Measurements from ENCODE around the gene EME1.

EME1 gene

DNA sequence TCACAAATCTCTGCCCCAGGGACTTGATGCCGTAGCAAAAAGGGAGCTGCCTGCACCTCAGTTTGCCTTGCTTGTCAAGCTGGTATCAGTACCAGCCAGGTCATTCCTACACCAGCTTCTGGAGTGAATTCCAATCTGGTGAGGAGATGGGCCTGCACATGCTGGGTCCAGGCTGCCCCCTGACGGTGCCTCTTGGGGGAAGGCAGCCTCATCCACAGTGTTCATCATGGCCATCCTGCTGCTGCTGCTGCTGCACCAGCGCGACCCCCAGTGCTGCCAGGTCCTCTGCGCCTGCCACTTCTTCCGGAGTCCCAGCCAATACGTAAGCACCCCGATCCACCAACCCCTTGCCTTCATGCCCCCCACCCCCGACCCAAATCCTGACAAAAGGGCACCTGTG is 8.3 kb upstream of the EME1 start:
- Histone ChIP-seq H3K4me3 (replicated peaks; ENCODE audit: insufficient read depth, low read length) (no peak overlapping the region), H3K27ac (replicated peaks) (no peak overlapping the region), H3K27me3 (ENCODE audit: insufficient read depth, poor library complexity, severe bottlenecking) (no peaks in the 10 kb centered on the region)
- TF ChIP-seq, protein P1, sequence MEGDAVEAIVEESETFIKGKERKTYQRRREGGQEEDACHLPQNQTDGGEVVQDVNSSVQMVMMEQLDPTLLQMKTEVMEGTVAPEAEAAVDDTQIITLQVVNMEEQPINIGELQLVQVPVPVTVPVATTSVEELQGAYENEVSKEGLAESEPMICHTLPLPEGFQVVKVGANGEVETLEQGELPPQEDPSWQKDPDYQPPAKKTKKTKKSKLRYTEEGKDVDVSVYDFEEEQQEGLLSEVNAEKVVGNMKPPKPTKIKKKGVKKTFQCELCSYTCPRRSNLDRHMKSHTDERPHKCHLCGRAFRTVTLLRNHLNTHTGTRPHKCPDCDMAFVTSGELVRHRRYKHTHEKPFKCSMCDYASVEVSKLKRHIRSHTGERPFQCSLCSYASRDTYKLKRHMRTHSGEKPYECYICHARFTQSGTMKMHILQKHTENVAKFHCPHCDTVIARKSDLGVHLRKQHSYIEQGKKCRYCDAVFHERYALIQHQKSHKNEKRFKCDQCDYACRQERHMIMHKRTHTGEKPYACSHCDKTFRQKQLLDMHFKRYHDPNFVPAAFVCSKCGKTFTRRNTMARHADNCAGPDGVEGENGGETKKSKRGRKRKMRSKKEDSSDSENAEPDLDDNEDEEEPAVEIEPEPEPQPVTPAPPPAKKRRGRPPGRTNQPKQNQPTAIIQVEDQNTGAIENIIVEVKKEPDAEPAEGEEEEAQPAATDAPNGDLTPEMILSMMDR (IDR thresholded peaks at IDR 0.05; ENCODE audit: insufficient read depth, low read length) = no peak
- TF ChIP-seq POLR2AphosphoS5 (IDR thresholded peaks at IDR 0.05; ENCODE audit: low read depth) (no peak), SPI1 (IDR thresholded peaks at IDR 0.05; ENCODE audit: borderline replicate concordance, low read depth) (no peak), GABPA (IDR thresholded peaks at IDR 0.05; ENCODE audit: low read depth) (no peak)
- TF ChIP-seq, protein P2, sequence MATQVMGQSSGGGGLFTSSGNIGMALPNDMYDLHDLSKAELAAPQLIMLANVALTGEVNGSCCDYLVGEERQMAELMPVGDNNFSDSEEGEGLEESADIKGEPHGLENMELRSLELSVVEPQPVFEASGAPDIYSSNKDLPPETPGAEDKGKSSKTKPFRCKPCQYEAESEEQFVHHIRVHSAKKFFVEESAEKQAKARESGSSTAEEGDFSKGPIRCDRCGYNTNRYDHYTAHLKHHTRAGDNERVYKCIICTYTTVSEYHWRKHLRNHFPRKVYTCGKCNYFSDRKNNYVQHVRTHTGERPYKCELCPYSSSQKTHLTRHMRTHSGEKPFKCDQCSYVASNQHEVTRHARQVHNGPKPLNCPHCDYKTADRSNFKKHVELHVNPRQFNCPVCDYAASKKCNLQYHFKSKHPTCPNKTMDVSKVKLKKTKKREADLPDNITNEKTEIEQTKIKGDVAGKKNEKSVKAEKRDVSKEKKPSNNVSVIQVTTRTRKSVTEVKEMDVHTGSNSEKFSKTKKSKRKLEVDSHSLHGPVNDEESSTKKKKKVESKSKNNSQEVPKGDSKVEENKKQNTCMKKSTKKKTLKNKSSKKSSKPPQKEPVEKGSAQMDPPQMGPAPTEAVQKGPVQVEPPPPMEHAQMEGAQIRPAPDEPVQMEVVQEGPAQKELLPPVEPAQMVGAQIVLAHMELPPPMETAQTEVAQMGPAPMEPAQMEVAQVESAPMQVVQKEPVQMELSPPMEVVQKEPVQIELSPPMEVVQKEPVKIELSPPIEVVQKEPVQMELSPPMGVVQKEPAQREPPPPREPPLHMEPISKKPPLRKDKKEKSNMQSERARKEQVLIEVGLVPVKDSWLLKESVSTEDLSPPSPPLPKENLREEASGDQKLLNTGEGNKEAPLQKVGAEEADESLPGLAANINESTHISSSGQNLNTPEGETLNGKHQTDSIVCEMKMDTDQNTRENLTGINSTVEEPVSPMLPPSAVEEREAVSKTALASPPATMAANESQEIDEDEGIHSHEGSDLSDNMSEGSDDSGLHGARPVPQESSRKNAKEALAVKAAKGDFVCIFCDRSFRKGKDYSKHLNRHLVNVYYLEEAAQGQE (IDR thresholded peaks at IDR 0.05; ENCODE audit: insufficient replicate concordance, low read depth) = no peak
- no peak for DNase-seq (ENCODE audit: low read depth in 1 of 2, low spot score in 1 of 2)

DNA sequence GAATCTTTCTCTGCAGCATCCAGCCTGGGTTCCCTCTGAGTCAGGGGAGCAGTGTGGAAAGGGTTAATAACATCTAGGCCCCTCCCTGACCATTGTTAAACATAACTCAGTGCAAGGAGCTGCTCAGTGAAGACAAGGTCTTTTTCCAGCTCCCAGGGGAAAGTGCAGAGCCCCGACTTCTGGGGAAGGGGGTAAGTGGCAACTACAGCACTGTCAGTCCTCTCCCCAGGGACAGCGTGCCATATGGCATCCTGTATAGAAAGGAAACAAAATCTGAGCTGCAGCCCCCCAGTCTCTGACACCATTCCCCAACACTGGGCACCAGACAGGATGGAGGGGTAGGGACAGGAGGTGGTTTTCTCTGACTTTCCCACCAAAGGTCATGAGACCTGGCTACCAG is 7.9 kb upstream of the EME1 start:
- Histone ChIP-seq H3K4me3 (replicated peaks; ENCODE audit: insufficient read depth, low read length) (no peak overlapping the region), H3K27ac (replicated peaks) (no peak overlapping the region), H3K27me3 (ENCODE audit: insufficient read depth, poor library complexity, severe bottlenecking) (no peaks in the 10 kb centered on the region)
- TF ChIP-seq, protein P1 (IDR thresholded peaks at IDR 0.05; ENCODE audit: insufficient read depth, low read length) = no peak
- TF ChIP-seq POLR2AphosphoS5 (IDR thresholded peaks at IDR 0.05; ENCODE audit: low read depth) = no peak
- no peak for TF ChIP-seq GABPA (IDR thresholded peaks at IDR 0.05; ENCODE audit: low read depth)
- TF ChIP-seq, protein P2 (IDR thresholded peaks at IDR 0.05; ENCODE audit: insufficient replicate concordance, low read depth) = no peak
- TF ChIP-seq SPI1 (IDR thresholded peaks at IDR 0.05; ENCODE audit: borderline replicate concordance, low read depth) = no peak
- DNase-seq (ENCODE audit: low read depth in 1 of 2, low spot score in 1 of 2) = no peak

DNA sequence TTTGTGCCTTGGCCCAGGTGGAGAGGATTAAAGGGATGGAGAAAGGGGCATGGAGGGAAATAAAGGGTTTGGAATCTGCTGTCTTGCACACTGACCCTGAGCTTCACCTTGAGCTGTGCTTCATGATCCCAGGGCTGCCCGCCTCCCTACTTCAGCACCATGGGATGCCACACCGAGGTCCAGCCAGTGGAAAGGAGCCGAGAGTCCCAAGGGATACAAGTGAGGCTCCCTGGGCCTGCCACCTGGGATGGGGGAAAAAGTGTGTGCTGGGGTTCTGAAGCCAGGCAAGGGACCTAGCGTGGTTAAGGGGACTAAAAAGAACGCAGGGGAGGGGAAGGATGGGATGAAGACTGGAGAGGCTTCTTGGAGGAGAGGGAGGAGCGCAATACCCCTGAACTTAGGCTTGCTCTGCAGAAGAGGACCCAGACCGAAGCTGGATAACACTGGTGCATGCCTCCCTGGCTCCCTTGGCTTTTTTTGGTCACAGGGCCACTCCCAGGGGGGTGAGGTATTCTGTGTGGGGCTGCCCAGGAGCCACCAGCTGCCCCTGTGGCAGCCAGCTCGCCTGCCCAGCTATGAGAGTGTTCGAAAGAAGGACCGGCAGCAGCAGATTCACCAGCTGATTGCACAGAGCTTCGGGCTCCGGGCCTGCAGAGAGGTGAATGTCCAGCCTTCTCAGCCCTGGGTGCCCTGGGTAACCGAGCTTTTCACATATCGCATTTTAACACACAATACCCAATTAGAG is 7.2 kb upstream of the EME1 start:
- no peak for DNase-seq (ENCODE audit: low read depth in 1 of 2, low spot score in 1 of 2)
- TF ChIP-seq GABPA (IDR thresholded peaks at IDR 0.05; ENCODE audit: low read depth) (no peak), SPI1 (IDR thresholded peaks at IDR 0.05; ENCODE audit: borderline replicate concordance, low read depth) (no peak), POLR2AphosphoS5 (IDR thresholded peaks at IDR 0.05; ENCODE audit: low read depth) (no peak)
- TF ChIP-seq, protein P2 (IDR thresholded peaks at IDR 0.05; ENCODE audit: insufficient replicate concordance, low read depth) = no peak
- TF ChIP-seq, protein P1 (IDR thresholded peaks at IDR 0.05; ENCODE audit: insufficient read depth, low read length) = no peak
- no peaks in the 10 kb centered on the region for H3K27me3 ChIP-seq (ENCODE audit: insufficient read depth, poor library complexity, severe bottlenecking)
- H3K4me3 ChIP-seq (replicated peaks; ENCODE audit: insufficient read depth, low read length) = no peak overlapping the region
- H3K27ac ChIP-seq (replicated peaks) = no peak overlapping the region

All from HL-60 (cell line).